ENCODE measurements around the gene AOAH. TPM values are rescaled to one million over a fixed set of nuclear protein-coding genes. Genes with fewer than 3 reads are reported as not detected.
"Not testable (repeated sequence)": the region's sequence is repeated elsewhere in the genome, so short reads cannot be mapped to it uniquely, and the experiment has no call there.

AOAH gene
- total RNA-seq, 1 donor from 2014 or later, result 33.4 TPM

DNA sequence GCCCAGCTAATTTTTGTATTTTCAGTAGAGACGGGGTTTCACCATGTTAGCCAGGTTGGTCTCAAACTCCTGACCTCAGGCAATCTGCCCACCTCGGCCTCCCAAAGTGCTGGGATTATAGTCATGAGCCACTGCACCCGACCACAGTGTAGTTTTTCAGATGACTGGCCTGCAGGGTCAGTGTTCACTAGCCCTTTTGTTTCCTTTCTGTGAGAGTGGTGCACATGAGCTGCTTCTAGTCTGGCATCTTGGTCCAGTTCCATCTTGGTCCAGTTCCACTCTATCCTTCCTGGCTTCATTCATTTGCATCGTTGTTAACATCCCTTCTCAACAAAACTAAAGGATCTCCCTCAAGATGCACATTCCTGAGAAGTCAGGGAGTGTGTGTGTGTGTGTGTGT is 240.4 kb downstream of the AOAH start:
- H3K4me1 Mint-ChIP-seq (ENCODE audit: low read depth); H3K27ac Mint-ChIP-seq; DNase-seq (ENCODE audit: low spot score); H3K4me3 Mint-ChIP-seq (ENCODE audit: low read depth); H3K27me3 Mint-ChIP-seq (ENCODE audit: low read depth): not testable (repeated sequence)
- intact Hi-C loops (cut with micrococcal nuclease), result loop anchor here (10.0 kb wide), 1 partner anchor 481 kb away; no protein-coding TSS in a partner anchor
- Mint-ChIP-seq H3K36me3 (ENCODE audit: low read depth) (peaks cover 13% of the 10 kb centered on the region), H3K9me3 (peaks cover 37% of the 10 kb centered on the region)

DNA sequence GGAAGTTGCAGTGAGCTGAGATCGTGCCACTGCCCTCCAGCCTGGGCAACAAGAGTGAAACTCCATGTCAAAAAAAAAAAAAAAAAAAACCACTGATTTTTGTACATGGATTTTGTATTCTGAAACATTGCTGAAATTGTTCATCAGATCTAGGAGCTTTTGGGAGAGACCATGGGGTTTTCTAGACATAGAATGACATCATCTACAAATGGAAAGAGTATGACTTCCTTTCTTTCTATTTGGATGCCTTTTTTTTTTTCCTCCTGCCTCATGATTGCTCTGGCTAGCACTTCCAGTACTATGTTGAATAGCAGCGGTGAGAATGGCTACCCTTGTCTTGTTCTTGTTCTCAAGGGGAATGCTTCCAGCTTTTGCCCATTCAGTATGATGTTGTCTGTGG is 245.5 kb downstream of the AOAH start:
- intact Hi-C loops (cut with micrococcal nuclease), result loop anchor here (10.0 kb wide), 1 partner anchor 876 kb away; no protein-coding TSS in a partner anchor
- Mint-ChIP-seq H3K4me1 (ENCODE audit: low read depth) (peaks cover 15% of the 10 kb centered on the region), H3K27ac (no peak overlapping the region), H3K36me3 (ENCODE audit: low read depth) (peaks cover 12% of the 10 kb centered on the region), H3K9me3 (peaks cover 35% of the 10 kb centered on the region), H3K27me3 (ENCODE audit: low read depth) (no peaks in the 10 kb centered on the region), H3K4me3 (ENCODE audit: low read depth) (no peak overlapping the region)
- no peak for DNase-seq (ENCODE audit: low spot score)

DNA sequence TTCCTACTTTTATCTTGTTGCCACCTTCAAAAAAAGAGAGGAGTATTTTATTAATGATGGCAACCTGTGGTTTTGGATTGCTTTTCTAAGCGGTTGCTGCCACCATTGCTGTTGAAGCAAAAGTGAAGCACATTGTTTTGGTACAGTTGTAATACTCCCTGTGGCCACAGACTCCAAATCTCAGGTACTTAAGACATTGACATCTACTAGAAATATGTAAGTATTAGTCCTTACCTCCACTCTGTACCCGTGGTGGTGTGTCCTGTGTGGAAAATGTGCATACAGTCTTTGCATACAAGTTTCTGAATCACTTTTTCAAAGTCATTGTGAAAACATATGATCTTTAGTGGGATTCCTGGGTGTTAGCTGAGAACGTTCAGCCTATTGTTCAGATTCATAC is 248.9 kb downstream of the AOAH start:
- intact Hi-C loops (cut with micrococcal nuclease), result loop anchor here (10.0 kb wide), 1 partner anchor 879 kb away; no protein-coding TSS in a partner anchor
- peaks cover 6% of the 10 kb centered on the region for H3K36me3 Mint-ChIP-seq (ENCODE audit: low read depth)

DNA sequence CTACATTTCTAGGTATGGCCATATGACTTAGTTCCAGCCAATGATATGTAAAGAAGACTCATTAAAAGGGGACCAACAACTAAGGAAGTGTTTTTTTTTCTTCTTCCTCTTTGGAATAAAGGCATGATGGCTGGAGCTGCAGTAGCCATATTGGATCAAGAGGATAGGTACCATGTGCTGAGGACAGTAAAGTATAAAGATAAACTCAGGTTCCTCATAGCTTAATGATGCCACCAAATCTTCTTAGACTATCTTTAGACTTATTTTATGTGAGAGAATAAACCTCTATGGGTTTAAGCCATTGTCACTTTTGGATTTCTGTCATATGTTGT is 249.3 kb downstream of the AOAH start:
- peaks cover 17% of the 10 kb centered on the region for H3K4me1 Mint-ChIP-seq (ENCODE audit: low read depth)
- H3K4me3 Mint-ChIP-seq (ENCODE audit: low read depth), result no peak overlapping the region
- DNase-seq (ENCODE audit: low spot score), result no peak
- peaks cover 6% of the 10 kb centered on the region for H3K36me3 Mint-ChIP-seq (ENCODE audit: low read depth)
- peak overlapping the region; percentile 71 for H3K27ac Mint-ChIP-seq
- peaks cover 15% of the 10 kb centered on the region for H3K9me3 Mint-ChIP-seq
- H3K27me3 Mint-ChIP-seq (ENCODE audit: low read depth), result no peaks in the 10 kb centered on the region
- intact Hi-C loops (cut with micrococcal nuclease), result loop anchor here (10.0 kb wide), 1 partner anchor 880 kb away; no protein-coding TSS in a partner anchor

More for the DNA sequence above, 248.9 kb downstream of the AOAH start:
- Mint-ChIP-seq H3K4me3 (ENCODE audit: low read depth) (no peak overlapping the region), H3K27ac (peak overlapping the region; percentile 66), H3K27me3 (ENCODE audit: low read depth) (no peaks in the 10 kb centered on the region), H3K4me1 (ENCODE audit: low read depth) (peaks cover 17% of the 10 kb centered on the region), H3K9me3 (peaks cover 19% of the 10 kb centered on the region)
- no peak for DNase-seq (ENCODE audit: low spot score)

DNA sequence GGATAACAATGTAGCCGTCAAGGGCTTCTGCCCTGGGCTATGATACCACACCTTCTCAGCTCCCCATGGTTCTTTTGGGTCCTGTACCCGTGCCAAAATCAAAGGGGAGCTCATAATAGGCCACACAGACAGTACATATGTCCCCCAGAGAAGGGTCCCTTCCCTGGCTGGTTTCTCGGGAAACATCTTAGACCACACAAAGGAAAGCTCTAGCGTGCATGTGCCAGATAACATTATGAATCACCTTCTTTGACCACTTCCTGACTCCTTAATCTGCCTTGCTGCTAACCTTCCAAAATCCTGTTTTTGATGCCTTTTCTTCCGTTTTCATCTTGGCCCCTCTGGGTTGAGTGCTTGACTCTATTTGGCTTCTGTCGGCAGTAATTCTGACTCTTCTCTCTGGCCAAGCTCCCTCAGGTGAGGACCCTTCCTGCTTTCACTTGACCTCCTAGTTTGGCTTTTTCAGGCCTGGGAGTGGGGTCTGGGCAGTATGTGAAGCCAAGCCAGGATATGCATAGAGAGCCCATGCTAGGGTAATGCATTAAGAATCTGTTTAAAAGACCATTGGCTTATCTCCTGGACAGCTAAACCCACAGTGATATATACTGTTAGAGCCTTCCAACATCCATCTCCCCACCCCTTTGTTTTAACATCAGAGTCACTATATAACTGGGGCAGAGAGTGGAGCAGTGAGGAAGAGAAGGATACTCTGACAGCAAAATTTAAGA is 249.8 kb downstream of the AOAH start:
- Mint-ChIP-seq H3K27me3 (ENCODE audit: low read depth) (no peaks in the 10 kb centered on the region), H3K4me3 (ENCODE audit: low read depth) (no peak overlapping the region), H3K27ac (peak overlapping the region; percentile 71), H3K9me3 (peaks cover 10% of the 10 kb centered on the region), H3K36me3 (ENCODE audit: low read depth) (peaks cover 6% of the 10 kb centered on the region), H3K4me1 (ENCODE audit: low read depth) (peaks cover 17% of the 10 kb centered on the region)
- intact Hi-C loops (cut with micrococcal nuclease), result loop anchor here (10.0 kb wide), 1 partner anchor 880 kb away; no protein-coding TSS in a partner anchor
- DNase-seq (ENCODE audit: low spot score), result peak; percentile 11

DNA sequence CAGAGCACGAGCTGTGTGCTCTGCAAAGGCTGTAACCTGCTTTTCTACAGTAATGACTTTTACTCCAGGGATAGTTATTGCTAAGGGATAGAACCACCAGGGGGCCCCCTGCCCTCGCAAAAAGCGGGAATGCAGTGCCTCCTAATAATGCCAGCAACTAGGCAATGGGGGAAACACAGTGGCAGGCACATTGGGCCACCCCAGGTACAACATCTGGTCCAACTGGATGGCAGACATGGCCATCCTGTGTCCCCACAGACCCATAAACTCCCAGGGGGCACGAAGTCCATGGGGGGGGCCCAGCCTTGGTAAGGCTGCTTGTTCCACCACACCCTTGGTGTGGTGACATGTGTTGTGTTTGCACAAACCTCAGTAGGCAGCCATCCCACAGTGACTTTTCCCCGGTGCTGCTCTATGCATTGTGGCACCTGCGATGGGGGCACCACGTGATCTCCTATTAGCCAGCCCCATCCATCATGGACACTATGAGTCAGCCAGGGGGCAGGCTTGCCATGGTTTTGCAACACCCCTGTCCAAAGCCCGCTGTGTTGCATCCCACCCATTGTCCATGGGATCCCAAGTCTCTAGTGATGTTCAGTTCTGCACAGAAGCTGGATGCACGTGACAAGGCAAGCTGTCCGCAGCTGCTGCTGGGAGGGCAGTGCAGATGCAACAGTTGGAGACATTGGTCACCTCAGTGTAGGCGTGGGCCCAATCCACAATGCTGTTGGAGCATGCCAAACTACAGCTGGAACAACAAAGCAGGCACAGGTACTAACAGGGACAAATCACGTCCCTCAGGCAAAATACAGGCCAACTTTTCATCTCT is 250.6 kb downstream of the AOAH start:
- Mint-ChIP-seq H3K9me3 (peaks cover 3% of the 10 kb centered on the region), H3K4me3 (ENCODE audit: low read depth) (no peak overlapping the region), H3K4me1 (ENCODE audit: low read depth) (peaks cover 17% of the 10 kb centered on the region), H3K27me3 (ENCODE audit: low read depth) (no peaks in the 10 kb centered on the region), H3K36me3 (ENCODE audit: low read depth) (no peaks in the 10 kb centered on the region), H3K27ac (no peak overlapping the region)
- peak; percentile 24 for DNase-seq (ENCODE audit: low spot score)
- intact Hi-C loops (cut with micrococcal nuclease), result loop anchor here (10.0 kb wide), 1 partner anchor 881 kb away; no protein-coding TSS in a partner anchor

DNA sequence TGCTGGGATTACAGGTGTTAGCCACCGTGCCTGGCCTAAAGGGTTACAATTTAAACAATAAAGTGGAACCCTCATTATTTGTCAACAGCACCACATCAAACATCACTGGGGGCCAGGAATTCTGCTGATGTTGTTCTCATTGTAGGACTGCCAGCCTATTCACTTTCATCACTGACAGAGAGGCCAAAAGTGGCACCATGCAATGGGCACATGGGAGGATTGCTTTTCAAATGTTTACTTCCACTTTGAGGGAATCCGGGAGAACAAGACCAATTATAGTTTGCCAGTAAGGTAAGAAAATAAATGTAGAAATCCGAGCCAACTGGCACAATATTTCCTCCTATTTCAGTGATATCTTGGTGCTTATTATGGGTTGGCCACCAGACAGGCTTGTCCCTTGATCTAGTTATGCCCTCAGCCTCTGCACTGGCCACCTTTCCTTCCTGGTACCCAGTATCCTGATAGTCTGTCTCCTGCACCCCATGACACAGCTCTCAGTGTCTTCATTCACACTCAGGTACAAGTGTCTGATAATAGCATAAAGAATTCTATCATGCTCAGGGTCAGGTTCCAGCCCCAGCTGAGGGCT is 252.1 kb downstream of the AOAH start:
- H3K36me3 Mint-ChIP-seq (ENCODE audit: low read depth), result no peaks in the 10 kb centered on the region
- peaks cover 17% of the 10 kb centered on the region for H3K4me1 Mint-ChIP-seq (ENCODE audit: low read depth)
- H3K27ac Mint-ChIP-seq, result no peak overlapping the region
- intact Hi-C loops (cut with micrococcal nuclease), result loop anchor here (10.0 kb wide), 1 partner anchor 883 kb away; no protein-coding TSS in a partner anchor
- DNase-seq (ENCODE audit: low spot score), result no peak
- H3K27me3 Mint-ChIP-seq (ENCODE audit: low read depth), result no peaks in the 10 kb centered on the region
- peaks cover 3% of the 10 kb centered on the region for H3K9me3 Mint-ChIP-seq
- no peak overlapping the region for H3K4me3 Mint-ChIP-seq (ENCODE audit: low read depth)

DNA sequence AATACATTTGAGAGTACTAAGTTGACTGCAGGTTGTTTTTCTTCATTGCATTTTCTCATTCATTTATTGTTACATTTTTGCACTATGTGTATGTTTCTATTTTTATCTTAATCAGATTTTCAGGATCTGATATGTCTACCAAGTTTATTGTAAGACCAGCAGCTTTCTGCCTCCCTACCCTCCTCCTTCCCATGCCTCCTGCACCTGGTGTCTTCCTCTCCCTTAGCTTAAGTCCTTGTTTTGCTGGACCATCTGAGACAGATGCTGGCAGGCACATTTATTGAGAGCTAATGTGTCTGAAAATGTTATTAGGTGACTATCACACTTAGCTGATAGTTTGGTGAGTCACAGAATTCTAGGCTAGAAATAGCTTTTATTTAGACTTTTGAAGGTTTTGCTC is 255.1 kb downstream of the AOAH start:
- H3K4me3 Mint-ChIP-seq (ENCODE audit: low read depth), result no peak overlapping the region
- intact Hi-C loops (cut with micrococcal nuclease), result no loop called here

DNA sequence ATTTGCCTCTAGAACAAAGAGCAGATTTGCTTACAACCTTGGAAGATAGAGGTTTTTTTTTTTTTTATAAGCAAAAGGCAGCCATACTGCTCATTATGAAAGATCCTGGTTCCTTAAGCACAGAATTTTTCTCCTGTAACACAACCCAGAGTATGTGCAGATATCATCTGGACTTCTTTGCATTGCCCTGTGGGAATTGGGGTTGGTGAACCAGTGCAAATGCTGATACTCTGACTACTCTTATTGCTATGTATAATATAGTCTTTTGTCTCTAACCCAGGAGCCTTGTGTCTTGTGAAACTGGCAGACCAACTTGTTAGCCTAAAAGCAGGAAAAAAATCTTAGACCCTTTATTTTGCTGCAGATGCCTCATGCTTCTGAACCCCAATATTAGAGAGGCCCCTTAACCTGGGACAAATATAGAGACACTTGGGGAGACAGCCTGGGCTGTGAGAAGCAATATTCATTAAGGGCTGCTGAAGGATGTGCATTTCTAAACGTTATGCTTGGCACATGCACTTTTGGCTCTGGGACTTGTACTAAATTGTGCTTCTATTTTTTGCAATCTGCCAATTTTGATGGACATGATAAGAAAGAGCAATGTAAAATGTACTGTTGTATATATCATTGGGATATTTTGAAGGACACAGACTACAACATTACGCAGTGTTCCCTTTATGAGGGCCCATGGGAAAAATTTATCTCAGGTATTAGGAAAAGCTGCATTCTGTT is 255.8 kb downstream of the AOAH start:
- no peak for DNase-seq (ENCODE audit: low spot score)
- peaks cover 9% of the 10 kb centered on the region for H3K27me3 Mint-ChIP-seq (ENCODE audit: low read depth)
- no peaks in the 10 kb centered on the region for H3K9me3 Mint-ChIP-seq
- H3K4me3 Mint-ChIP-seq (ENCODE audit: low read depth), result no peak overlapping the region
- intact Hi-C loops (cut with micrococcal nuclease), result no loop called here
- no peak overlapping the region for H3K27ac Mint-ChIP-seq
- no peaks in the 10 kb centered on the region for H3K36me3 Mint-ChIP-seq (ENCODE audit: low read depth)
- H3K4me1 Mint-ChIP-seq (ENCODE audit: low read depth), result peaks cover 4% of the 10 kb centered on the region

More for the DNA sequence above, 255.1 kb downstream of the AOAH start:
- H3K4me1 Mint-ChIP-seq (ENCODE audit: low read depth), result peaks cover 11% of the 10 kb centered on the region
- H3K27me3 Mint-ChIP-seq (ENCODE audit: low read depth), result peaks cover 5% of the 10 kb centered on the region
- H3K9me3 Mint-ChIP-seq, result no peaks in the 10 kb centered on the region
- H3K36me3 Mint-ChIP-seq (ENCODE audit: low read depth), result no peaks in the 10 kb centered on the region
- no peak overlapping the region for H3K27ac Mint-ChIP-seq
- DNase-seq (ENCODE audit: low spot score), result no peak

DNA sequence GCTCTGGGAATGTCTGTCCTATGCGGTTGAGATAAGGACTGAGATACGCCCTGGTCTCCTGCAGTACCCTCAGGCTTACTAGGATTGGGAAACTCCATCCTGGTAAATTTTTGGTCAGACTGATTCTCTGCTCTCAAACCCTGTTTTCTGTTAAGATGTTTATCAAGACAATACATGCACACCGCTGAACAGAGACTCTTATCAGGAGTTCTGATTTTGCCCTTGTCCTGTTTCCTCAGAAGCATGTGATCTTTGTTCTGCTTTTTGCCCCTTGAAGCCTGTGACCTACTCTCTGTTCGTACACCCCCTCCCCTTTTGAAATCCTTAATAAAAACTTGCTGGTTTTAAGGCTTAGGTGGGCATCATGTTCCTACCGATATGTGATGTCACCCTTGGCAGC is 258.3 kb downstream of the AOAH start:
- H3K4me3 Mint-ChIP-seq (ENCODE audit: low read depth); H3K36me3 Mint-ChIP-seq (ENCODE audit: low read depth); intact Hi-C loops (cut with micrococcal nuclease); H3K9me3 Mint-ChIP-seq; H3K27ac Mint-ChIP-seq; DNase-seq (ENCODE audit: low spot score); H3K4me1 Mint-ChIP-seq (ENCODE audit: low read depth): not testable (repeated sequence)
- peaks cover 14% of the 10 kb centered on the region for H3K27me3 Mint-ChIP-seq (ENCODE audit: low read depth)

DNA sequence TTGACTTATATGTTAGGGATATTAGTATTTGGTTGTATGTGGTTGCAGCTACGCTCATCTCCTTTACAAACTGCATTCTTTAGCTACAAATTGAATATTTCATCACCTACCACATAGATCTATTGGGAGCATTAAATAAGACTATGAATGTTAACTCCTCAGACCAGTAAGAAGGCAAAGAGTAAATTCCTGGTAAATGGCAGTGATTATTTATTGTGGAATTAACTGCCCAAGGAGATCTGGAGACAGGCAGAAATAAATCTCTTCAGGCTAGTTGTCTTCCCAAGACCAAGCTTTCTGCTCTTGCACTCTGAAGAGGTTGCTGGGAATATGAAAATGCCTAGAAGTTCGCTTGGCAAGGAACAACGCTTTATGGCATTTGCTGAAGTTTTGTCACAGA is 260.0 kb downstream of the AOAH start:
- intact Hi-C loops (cut with micrococcal nuclease), result no loop called here
- Mint-ChIP-seq H3K36me3 (ENCODE audit: low read depth) (no peaks in the 10 kb centered on the region), H3K27ac (no peak overlapping the region), H3K4me3 (ENCODE audit: low read depth) (no peak overlapping the region), H3K27me3 (ENCODE audit: low read depth) (peaks cover 14% of the 10 kb centered on the region), H3K4me1 (ENCODE audit: low read depth) (peaks cover 4% of the 10 kb centered on the region), H3K9me3 (no peaks in the 10 kb centered on the region)
- no peak for DNase-seq (ENCODE audit: low spot score)
